ENCODE measurements around the gene PCIF1. TPM values are rescaled to one million over a fixed set of nuclear protein-coding genes. Genes with fewer than 3 reads are reported as not detected.

PCIF1 gene
- total RNA-seq, 4 donors from 2014 or later: 18.8 to 36.9 (median 25.8) TPM

- DNase-seq (ENCODE audit: low spot score) (no peak), ATAC-seq (ENCODE audit: low FRiP score) (peak; percentile 33)
- TF ChIP-seq CTCF (IDR thresholded peaks at IDR 0.05): no peak
Observed at GRCh38 chr20:45911486-45912343, 22.8 kb upstream of the PCIF1 start, which contains the start of gene PLTP. PLTP (minus strand) TSS chr20:45912155; CDS start chr20:45911452, 703 bp downstream.

GRCh38 chr20:45912344-45912682 is 22.2 kb upstream of the PCIF1 start:
- TF ChIP-seq CTCF (IDR thresholded peaks at IDR 0.05): no peak
- DNase-seq (ENCODE audit: low spot score) (no peak), ATAC-seq (ENCODE audit: low FRiP score) (no peak)

GRCh38 chr20:45913116-45913515 is 21.4 kb upstream of the PCIF1 start:
- DNase-seq (ENCODE audit: low spot score) (no peak), ATAC-seq (ENCODE audit: low FRiP score) (no peak)

GRCh38 chr20:45917790-45918141 is 16.7 kb upstream of the PCIF1 start:
- peak; percentile 24 for ATAC-seq (ENCODE audit: low FRiP score)
- DNase-seq (ENCODE audit: low spot score): no peak
- TF ChIP-seq CTCF (IDR thresholded peaks at IDR 0.05): no peak

More at GRCh38 chr20:45913116-45913515, 21.4 kb upstream of the PCIF1 start:
- no peak for TF ChIP-seq CTCF (IDR thresholded peaks at IDR 0.05)

GRCh38 chr20:45918182-45918737 is 16.2 kb upstream of the PCIF1 start:
- TF ChIP-seq CTCF (IDR thresholded peaks at IDR 0.05): no peak
- ATAC-seq (ENCODE audit: low FRiP score): no peak
- DNase-seq (ENCODE audit: low spot score): no peak

- TF ChIP-seq CTCF (IDR thresholded peaks at IDR 0.05): no peak
- ATAC-seq (ENCODE audit: low FRiP score): no peak
- no peak for DNase-seq (ENCODE audit: low spot score)
Observed at GRCh38 chr20:45918779-45919537, 15.5 kb upstream of the PCIF1 start.
